Adrenal gland (tissue), 12 donors: Measurements from ENCODE around the gene TNFRSF18. TPM values are rescaled to one million over a fixed set of nuclear protein-coding genes. Genes with fewer than 3 reads are reported as not detected.

Experiments
- DNase-seq, 7 donors: peaks; one replicate each; pipeline ENCODE4 v3.0.0-alpha.2; 2019 to 2020
- H3K27ac ChIP-seq, 5 donors: fragments of 200-600 bp; sonication (generic) in 4 of 5; 1 replicate in 3 of 5; 2 replicates in 2 of 5; pipeline versions ENCODE4 v1.5.1 to v1.8.0; 2016 to 2020; ENCODE audit warnings: mild to moderate bottlenecking in 1 of 5
- H3K27me3 ChIP-seq: fragments of 200-600 bp; 2 replicates; pipeline ENCODE4 v1.8.0; 2021
- H3K36me3 ChIP-seq, 2 donors: fragments of 200-600 bp; replicated peaks in 1 of 2; 1 replicate in 1 of 2; 2 replicates in 1 of 2; pipeline versions ENCODE4 v1.5.1 to v1.8.0; 2018 to 2022
- H3K4me1 ChIP-seq, 2 donors: fragments of 200-600 bp; replicated peaks in 1 of 2; 1 replicate in 1 of 2; 2 replicates in 1 of 2; pipeline versions ENCODE4 v1.5.1 to v1.8.0; 2018 to 2021
- H3K4me3 ChIP-seq, 4 donors: fragments of 200-600 bp; sonication (generic) in 3 of 4; one replicate each; pipeline ENCODE4 v1.5.1; 2016 to 2018
- H3K9me3 ChIP-seq, 3 donors: fragments of 200-600 bp; sonication (generic) in 1 of 3; replicated peaks in 1 of 3; 1 replicate in 2 of 3; 2 replicates in 1 of 3; pipeline versions ENCODE4 v1.5.1 to v1.8.0; 2016 to 2021
- POLR2A ChIP-seq, 2 donors: fragments of 450-650 bp; IDR thresholded peaks; one replicate each; pipeline ENCODE4 v1.6.1; 2017; ENCODE audit warnings: antibody characterized with exemption in 2 of 2, mild to moderate bottlenecking in 2 of 2, moderate library complexity in 1 of 2
- WGBS, 4 donors: extraction: QIAGEN DNeasy Blood & Tissue Kit in 2 of 4; methylation state at CpG; one replicate each; pipeline versions ENCODE4 v1.1.5 to v1.1.7; 2013 to 2017; 5-methylcytosine and 5-hydroxymethylcytosine counted together
- intact Hi-C, 2 donors: fragments of 100-400 bp; cut with DNase I; formaldehyde crosslinking; loops; one replicate each; pipeline versions ENCODE4 v1.14.1 to v1.15.0; 2022 to 2023
- polyA plus RNA-seq, 3 donors: library from polyadenylated mRNA; stranded (reverse); fragments of 200-250 nt in 2 of 3; fragments of 350-450 nt in 1 of 3; fragmentation: Illumina TruSeq in 1 of 3; extraction: RNeasy Lipid Tissue Mini Kit (QIAGEN cat#74804) in 1 of 3; gene quantifications; one replicate each; pipeline ENCODE4 v1.2.3, GENCODE V29; 2013 to 2014
- total RNA-seq, 9 donors: library from RNA; depleted of rRNA in 4 of 9; stranded (reverse); fragments of >200 nt in 4 of 9; fragments of 120-200 nt in 1 of 9; fragmentation: NEBNext Ultra II Directional in 1 of 9; extraction: Animal tissue kit (Norgen Biotek cat#: 25700) in 1 of 9; gene quantifications; one replicate each; pipeline versions ENCODE4 v1.1.0 to v1.2.4, GENCODE V29; 2013 to 2023
- TF ChIP-seq, protein P1 (sequence below), 6 experiments: fragments of 450-650 bp in 4 of 6; fragments of 200-600 bp in 2 of 6; sonication (generic) in 1 of 6; IDR thresholded peaks; 1 replicate in 5 of 6; 2 replicates in 1 of 6; pipeline versions ENCODE4 v1.5.1 to v1.8.0; 2016 to 2021; ENCODE audit warnings: antibody characterized with exemption in 6 of 6, mild to moderate bottlenecking in 2 of 6, moderate library complexity in 1 of 6
- donor health status: healthy with polysubstance abuse.
- donor health status: Bipolar disorder and iron deficiency.
- donor health status: DM: yes; HTN: yes; CAD: no.
- donor health status: DM: no; HTN: no; CAD: no.
- donor health status: DM: no; HTN: no; CAD: no.
- donor health status: DM: yes; HTN: yes; CAD: no.

TNFRSF18 gene
- total and polyA plus RNA-seq, 12 donors = 0.27 to 1.5 (median 0.64) TPM; not detected in 7

DNA sequence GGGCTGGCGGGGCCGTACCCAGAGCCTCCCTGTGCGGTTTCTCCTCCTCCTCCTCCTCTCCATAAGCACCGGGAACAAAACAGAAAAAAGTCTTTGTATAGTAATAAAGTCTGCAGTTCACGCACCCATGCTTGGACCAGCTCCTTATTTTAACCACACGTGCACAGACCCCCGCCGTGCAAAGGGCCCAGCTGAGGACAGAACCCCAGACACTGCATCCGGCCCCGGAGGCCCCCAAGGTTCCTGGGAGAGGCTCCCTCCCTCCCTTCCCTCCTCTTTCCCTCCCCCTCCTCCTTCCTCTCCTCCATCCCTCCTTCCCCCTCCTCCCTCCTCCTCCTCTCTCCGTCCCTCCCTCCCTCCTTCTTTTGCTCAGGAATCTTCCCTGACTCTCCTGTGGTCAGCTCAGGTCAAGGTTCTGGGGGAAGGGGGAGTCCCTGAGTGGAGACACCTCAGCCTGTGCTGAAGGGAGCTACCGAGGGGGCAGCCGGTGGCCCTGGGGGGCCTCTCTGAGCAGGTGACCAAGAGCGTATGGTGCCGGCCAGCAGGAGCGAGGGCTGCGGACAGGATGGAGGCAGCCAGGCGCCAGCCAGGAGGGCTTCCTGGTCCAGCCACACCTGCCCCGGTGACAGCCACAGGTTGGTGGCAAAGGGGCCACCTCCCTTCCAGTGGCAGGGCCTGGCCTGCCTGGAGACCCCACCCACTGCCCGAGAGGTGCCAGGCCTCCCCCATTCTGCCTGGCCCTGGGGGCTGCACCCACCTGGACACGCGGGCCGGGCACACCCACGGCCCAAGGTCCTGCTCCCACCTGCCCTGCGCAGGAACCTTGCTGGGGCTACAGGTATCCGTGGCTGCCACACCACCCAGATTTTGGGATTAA lies 35.9 kb downstream of the TNFRSF18 start:
- intact Hi-C loops = no loop called here
- H3K4me3 ChIP-seq = no peak overlapping the region
- TF ChIP-seq POLR2A (IDR thresholded peaks at IDR 0.05) = no peak
- TF ChIP-seq, protein P1, sequence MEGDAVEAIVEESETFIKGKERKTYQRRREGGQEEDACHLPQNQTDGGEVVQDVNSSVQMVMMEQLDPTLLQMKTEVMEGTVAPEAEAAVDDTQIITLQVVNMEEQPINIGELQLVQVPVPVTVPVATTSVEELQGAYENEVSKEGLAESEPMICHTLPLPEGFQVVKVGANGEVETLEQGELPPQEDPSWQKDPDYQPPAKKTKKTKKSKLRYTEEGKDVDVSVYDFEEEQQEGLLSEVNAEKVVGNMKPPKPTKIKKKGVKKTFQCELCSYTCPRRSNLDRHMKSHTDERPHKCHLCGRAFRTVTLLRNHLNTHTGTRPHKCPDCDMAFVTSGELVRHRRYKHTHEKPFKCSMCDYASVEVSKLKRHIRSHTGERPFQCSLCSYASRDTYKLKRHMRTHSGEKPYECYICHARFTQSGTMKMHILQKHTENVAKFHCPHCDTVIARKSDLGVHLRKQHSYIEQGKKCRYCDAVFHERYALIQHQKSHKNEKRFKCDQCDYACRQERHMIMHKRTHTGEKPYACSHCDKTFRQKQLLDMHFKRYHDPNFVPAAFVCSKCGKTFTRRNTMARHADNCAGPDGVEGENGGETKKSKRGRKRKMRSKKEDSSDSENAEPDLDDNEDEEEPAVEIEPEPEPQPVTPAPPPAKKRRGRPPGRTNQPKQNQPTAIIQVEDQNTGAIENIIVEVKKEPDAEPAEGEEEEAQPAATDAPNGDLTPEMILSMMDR (IDR thresholded peaks at IDR 0.05) = no peak
- H3K36me3 ChIP-seq = no peaks in the 10 kb centered on the region
- no peaks in the 10 kb centered on the region for H3K9me3 ChIP-seq
- 27 to 52% (median 42%) methylated on average over 11 to 26 of the region's 26 CpGs for WGBS, 4 donors
- no peak overlapping the region for H3K27ac ChIP-seq
- no peaks in the 10 kb centered on the region for H3K4me1 ChIP-seq
- DNase-seq = peak in 1 of 7 donors; percentile 3
- peaks cover 50% of the 10 kb centered on the region for H3K27me3 ChIP-seq

DNA sequence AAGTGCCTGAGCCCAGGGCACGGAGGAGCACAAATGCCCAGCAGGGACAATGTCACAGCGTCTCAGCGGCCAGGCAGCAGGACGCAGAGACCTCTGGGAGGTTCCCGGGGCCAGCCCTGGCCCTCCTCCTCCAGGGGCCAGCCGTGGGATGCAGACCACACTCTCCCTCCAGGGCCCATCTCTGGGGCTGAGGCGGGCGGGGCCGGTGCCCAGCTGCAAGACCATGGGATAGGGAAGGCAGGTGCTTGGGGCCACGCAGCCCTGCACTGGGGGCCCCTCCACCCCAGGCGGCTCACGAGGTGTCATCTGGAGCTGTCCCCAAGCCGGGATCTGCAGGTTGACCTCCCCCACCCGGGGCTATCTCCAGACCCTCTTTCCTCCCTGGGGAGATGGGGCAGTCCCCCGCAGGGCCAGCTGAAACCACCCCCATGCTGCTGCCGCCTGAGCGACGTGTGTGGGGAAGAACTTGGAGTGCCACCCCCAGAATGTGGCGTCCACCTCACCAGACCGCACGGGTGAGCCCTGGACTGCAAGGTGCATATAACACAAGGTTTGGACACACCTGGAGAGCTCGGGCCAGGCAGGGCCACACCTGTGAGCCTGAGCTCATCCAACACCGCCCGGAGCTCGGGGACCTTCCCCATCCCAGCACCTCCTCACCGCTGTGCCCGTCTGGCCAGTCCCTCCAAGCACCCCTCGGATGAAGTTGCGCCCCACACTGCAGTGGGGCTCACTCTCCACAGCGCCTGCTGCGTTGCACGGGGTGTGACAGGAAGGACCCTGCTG lies 36.8 kb downstream of the TNFRSF18 start:
- H3K36me3 ChIP-seq = no peaks in the 10 kb centered on the region
- intact Hi-C loops = no loop called here
- H3K4me1 ChIP-seq = no peaks in the 10 kb centered on the region
- DNase-seq = peak in 1 of 7 donors; percentile 5
- TF ChIP-seq POLR2A (IDR thresholded peaks at IDR 0.05) = no peak
- TF ChIP-seq, protein P1 (IDR thresholded peaks at IDR 0.05) = no peak
- peaks cover 55% of the 10 kb centered on the region for H3K27me3 ChIP-seq
- H3K9me3 ChIP-seq = no peaks in the 10 kb centered on the region
- no peak overlapping the region for H3K27ac ChIP-seq
- no peak overlapping the region for H3K4me3 ChIP-seq
- WGBS, 4 donors = 56 to 68% (median 62%) methylated on average over 6 to 32 of the region's 32 CpGs

DNA sequence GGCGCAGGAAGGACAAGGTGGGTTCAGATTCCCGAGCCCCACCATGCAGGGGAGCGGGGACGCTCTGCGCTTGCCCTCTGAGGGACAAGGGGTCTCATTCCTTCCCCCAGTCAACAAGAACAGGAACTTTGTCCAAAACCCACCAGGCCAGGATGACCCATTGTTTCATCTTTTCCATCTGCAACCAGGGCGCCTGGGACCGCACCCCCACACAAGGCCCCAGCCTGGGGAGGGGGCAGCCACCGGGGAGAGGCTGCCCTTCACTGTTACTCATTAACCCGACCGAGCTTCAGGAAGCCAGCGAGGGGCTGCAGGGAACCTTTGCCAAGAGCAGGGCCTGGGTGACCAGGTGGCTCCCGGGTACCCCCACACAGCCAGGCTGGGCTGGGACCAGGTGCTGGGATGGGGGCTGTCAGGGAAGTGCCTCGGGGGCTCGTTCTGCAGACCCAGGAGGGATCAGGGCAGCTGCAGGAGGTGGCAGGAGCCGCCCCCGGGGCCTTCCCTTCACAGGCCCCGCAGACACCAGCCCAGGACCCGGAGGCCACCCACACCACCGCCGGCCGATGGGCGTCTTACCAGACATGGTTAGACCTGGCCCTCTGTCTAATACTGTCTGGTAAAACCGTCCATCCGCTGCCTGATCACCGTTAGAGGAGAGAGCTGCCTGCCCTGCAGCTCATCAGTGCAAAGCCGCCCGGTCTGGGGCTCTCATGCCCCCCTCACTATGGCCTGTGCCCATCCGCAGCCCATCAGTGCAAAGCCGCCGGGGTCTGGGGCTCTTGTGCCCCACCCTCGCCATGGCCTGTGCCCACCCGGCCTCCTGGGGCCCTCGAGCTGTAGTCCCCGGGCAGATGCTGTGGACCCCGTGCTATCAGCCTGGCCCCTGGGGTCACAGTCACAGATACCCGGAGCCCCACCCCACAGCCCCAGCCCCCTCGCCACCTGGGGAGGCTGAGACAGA lies 37.7 kb downstream of the TNFRSF18 start:
- intact Hi-C loops = no loop called here
- 66 to 76% (median 70%) methylated on average over 10 to 37 of the region's 37 CpGs for WGBS, 4 donors
- no peak for TF ChIP-seq POLR2A (IDR thresholded peaks at IDR 0.05)
- TF ChIP-seq, protein P1 (IDR thresholded peaks at IDR 0.05) = no peak
- Histone ChIP-seq H3K4me1 (no peaks in the 10 kb centered on the region), H3K27ac (no peak overlapping the region), H3K27me3 (peaks cover 50% of the 10 kb centered on the region), H3K4me3 (no peak overlapping the region), H3K36me3 (no peaks in the 10 kb centered on the region), H3K9me3 (no peaks in the 10 kb centered on the region)
- no peak for DNase-seq
